KMS-11 (cell line): ENCODE measurements around the gene PPP2R5B.

ENCODE experiments used
- H2AFZ ChIP-seq: fragments of 200-600 bp; sonication (generic); 2 replicates; pipeline ENCODE4 v1.6.1; 2016; ENCODE audit warnings: antibody characterized with exemption, mixed run types, low read depth
- H3K27ac ChIP-seq: fragments of 200-600 bp; sonication (generic); 2 replicates; pipeline ENCODE4 v1.6.1; 2016; ENCODE audit warnings: mild to moderate bottlenecking, mixed run types
- H3K27me3 ChIP-seq: fragments of 200-600 bp; sonication (generic); 2 replicates; pipeline ENCODE4 v1.6.1; 2017; ENCODE audit warnings: mild to moderate bottlenecking, low read depth, mixed run types, moderate library complexity; ENCODE audit not compliant: insufficient read depth
- H3K36me3 ChIP-seq: fragments of 200-600 bp; sonication (generic); 2 replicates; pipeline ENCODE4 v1.6.1; 2017; ENCODE audit warnings: mild to moderate bottlenecking, mixed run types; ENCODE audit not compliant: insufficient read depth
- H3K4me1 ChIP-seq: fragments of 200-600 bp; sonication (generic); 2 replicates; pipeline ENCODE4 v1.6.1; 2016; ENCODE audit warnings: mild to moderate bottlenecking, low read depth, mixed run types; ENCODE audit not compliant: poor library complexity, severe bottlenecking
- H3K4me2 ChIP-seq: fragments of 200-600 bp; sonication (generic); 2 replicates; pipeline ENCODE4 v1.7.0; 2016; ENCODE audit warnings: mild to moderate bottlenecking, mixed run types
- H3K4me3 ChIP-seq: fragments of 200-600 bp; sonication (generic); IDR thresholded peaks from 2 replicates; pipeline ENCODE4 v1.6.1; 2017; ENCODE audit warnings: low read depth, low read length, mixed read lengths; ENCODE audit not compliant: insufficient read depth
- H3K79me2 ChIP-seq: fragments of 200-600 bp; sonication (generic); 2 replicates; pipeline ENCODE4 v1.6.1; 2016; ENCODE audit warnings: low read depth, mixed run types; ENCODE audit not compliant: insufficient read depth
- H3K9ac ChIP-seq: fragments of 200-600 bp; sonication (generic); 2 replicates; pipeline ENCODE4 v1.6.1; 2016; ENCODE audit warnings: mild to moderate bottlenecking, mixed run types
- H4K20me1 ChIP-seq: fragments of 200-600 bp; sonication (generic); 2 replicates; pipeline ENCODE4 v1.6.1; 2016; ENCODE audit warnings: mild to moderate bottlenecking, mixed run types; ENCODE audit not compliant: insufficient read depth
- CTCF ChIP-seq: fragments of 200-600 bp; sonication (generic); conservative IDR thresholded peaks from 2 replicates; pipeline ENCODE4 v1.6.1; 2017; ENCODE audit warnings: low read depth, mild to moderate bottlenecking, antibody characterized with exemption, low read length, moderate library complexity, mixed read lengths

PPP2R5B gene

GRCh38 chr11:64900774-64901173 lies 23.7 kb upstream of the PPP2R5B start:
- H3K4me1 ChIP-seq: no peaks in the 10 kb centered on the region
- H3K4me2 ChIP-seq: no peak overlapping the region
- no peak for TF ChIP-seq CTCF
- no peaks in the 10 kb centered on the region for H3K27me3 ChIP-seq
- no peaks in the 10 kb centered on the region for H3K36me3 ChIP-seq
- H2AFZ ChIP-seq: no peak overlapping the region
- no peak overlapping the region for H3K27ac ChIP-seq
- no peaks in the 10 kb centered on the region for H3K79me2 ChIP-seq
- H3K9ac ChIP-seq: no peak overlapping the region
- no peaks in the 10 kb centered on the region for H4K20me1 ChIP-seq
- no peak overlapping the region for H3K4me3 ChIP-seq

GRCh38 chr11:64902102-64902900 lies 22.2 kb upstream of the PPP2R5B start:
- Histone ChIP-seq H3K9ac (no peak overlapping the region), H3K4me3 (no peak overlapping the region), H3K4me1 (no peaks in the 10 kb centered on the region), H3K79me2 (no peaks in the 10 kb centered on the region), H2AFZ (no peak overlapping the region), H3K4me2 (no peak overlapping the region), H3K27ac (no peak overlapping the region), H4K20me1 (no peaks in the 10 kb centered on the region), H3K27me3 (no peaks in the 10 kb centered on the region), H3K36me3 (no peaks in the 10 kb centered on the region)
- no peak for TF ChIP-seq CTCF

- Histone ChIP-seq H3K4me2 (no peak overlapping the region), H3K79me2 (no peaks in the 10 kb centered on the region), H3K4me1 (no peaks in the 10 kb centered on the region), H3K27ac (no peak overlapping the region), H3K27me3 (no peaks in the 10 kb centered on the region), H3K4me3 (no peak overlapping the region), H3K36me3 (no peaks in the 10 kb centered on the region), H2AFZ (no peak overlapping the region), H4K20me1 (no peaks in the 10 kb centered on the region), H3K9ac (no peak overlapping the region)
- no peak for TF ChIP-seq CTCF
Measured at GRCh38 chr11:64903291-64903833, 21.1 kb upstream of the PPP2R5B start.

GRCh38 chr11:64905516-64906313 lies 18.8 kb upstream of the PPP2R5B start:
- H2AFZ ChIP-seq: no peak overlapping the region
- no peaks in the 10 kb centered on the region for H3K4me1 ChIP-seq
- H3K4me3 ChIP-seq: no peak overlapping the region
- no peaks in the 10 kb centered on the region for H4K20me1 ChIP-seq
- no peak overlapping the region for H3K4me2 ChIP-seq
- TF ChIP-seq CTCF: no peak
- no peaks in the 10 kb centered on the region for H3K27me3 ChIP-seq
- no peak overlapping the region for H3K9ac ChIP-seq
- no peaks in the 10 kb centered on the region for H3K79me2 ChIP-seq
- H3K27ac ChIP-seq: no peak overlapping the region
- H3K36me3 ChIP-seq: no peaks in the 10 kb centered on the region
